HG02763 (cell line): ENCODE data around the gene LCE1B.

Experiments
- ATAC-seq: cut with Tn5 transposase; IDR thresholded peaks from one replicate; pipeline ENCODE4 v1.9.1; 2021; ENCODE audit warnings: mild to moderate bottlenecking, moderate library complexity; ENCODE audit not compliant: unreplicated experiment

LCE1B gene

DNA sequence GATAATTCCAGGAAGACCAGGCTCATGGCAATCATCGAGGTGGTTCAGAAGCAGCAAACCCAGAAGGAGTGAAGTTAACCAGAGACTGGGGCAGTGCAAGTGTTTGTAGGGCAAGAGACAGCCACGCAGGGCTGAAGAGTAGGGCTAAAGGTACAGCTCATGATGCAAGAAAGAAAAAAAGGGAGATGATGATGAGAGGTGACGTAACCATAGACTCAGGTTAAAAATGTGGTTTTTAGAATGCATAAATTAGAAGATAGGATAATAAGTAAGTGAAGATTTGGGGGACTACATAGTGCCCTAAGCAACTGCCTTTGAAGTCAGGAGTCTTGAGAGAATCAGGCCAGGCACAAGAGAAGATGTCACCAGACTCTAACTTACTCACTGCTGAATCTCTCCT is 48.4 kb downstream of the LCE1B start:
- ATAC-seq: no peak

DNA sequence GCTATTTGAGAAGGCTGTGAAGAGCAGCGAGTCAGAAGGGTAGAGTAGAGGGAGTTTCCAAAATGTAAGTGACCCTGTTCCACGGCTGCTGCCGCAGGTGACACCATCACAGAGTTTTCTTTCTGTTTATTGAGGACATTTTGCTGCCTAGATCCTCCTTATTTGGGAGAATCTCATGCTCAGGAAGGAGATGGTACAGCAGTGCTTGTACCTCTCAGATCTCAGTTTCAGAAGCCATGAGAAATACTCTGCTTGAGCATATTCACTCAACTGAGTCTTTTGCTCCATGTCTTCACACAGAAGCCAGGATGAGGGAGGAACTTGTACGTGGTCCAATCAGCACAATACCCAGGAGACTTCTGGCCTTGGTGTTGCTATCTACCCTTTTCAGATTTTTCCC is 49.6 kb downstream of the LCE1B start:
- no peak for ATAC-seq
